ENCODE measurements around the gene FAM25G. TPM values are rescaled to one million over a fixed set of nuclear protein-coding genes. Genes with fewer than 3 reads are reported as not detected.
A peak's percentile ranks its signal among the peaks of the same experiment; 100 is the strongest.

The FAM25G gene
- total RNA-seq, 1 experiment from 2014 or later, result not detected

GRCh38 chr10:47444047-47444446 is 47.5 kb downstream of the FAM25G start:
- Mint-ChIP-seq H3K4me1 (ENCODE audit: low read depth, unreplicated experiment) (peaks cover 6% of the 10 kb centered on the region), H3K27ac (ENCODE audit: unreplicated experiment) (peak overlapping the region; percentile 33), H3K4me3 (ENCODE audit: unreplicated experiment) (no peak overlapping the region), H3K9me3 (ENCODE audit: unreplicated experiment) (peaks cover 12% of the 10 kb centered on the region), H3K36me3 (ENCODE audit: insufficient read depth, unreplicated experiment) (no peaks in the 10 kb centered on the region), H3K27me3 (ENCODE audit: insufficient read depth, unreplicated experiment) (no peaks in the 10 kb centered on the region)
- H3K4me1 ChIP-seq, result peaks cover 3% of the 10 kb centered on the region
- peaks cover 17% of the 10 kb centered on the region for H3K9me3 ChIP-seq
- no peaks in the 10 kb centered on the region for H3K27me3 ChIP-seq (replicated peaks; ENCODE audit: control insufficient read depth, insufficient read depth, low read length)
- H3K4me3 ChIP-seq (ENCODE audit: low read depth, low read length), result no peak overlapping the region
- H3K36me3 ChIP-seq (ENCODE audit: control insufficient read depth, insufficient read depth, low read length), result no peaks in the 10 kb centered on the region
- ChIA-PET CTCF (no interaction called here), POLR2A (no interaction called here)
- no TSS peak for BruUV-seq (replicated peaks)
- TF ChIP-seq, protein P1, sequence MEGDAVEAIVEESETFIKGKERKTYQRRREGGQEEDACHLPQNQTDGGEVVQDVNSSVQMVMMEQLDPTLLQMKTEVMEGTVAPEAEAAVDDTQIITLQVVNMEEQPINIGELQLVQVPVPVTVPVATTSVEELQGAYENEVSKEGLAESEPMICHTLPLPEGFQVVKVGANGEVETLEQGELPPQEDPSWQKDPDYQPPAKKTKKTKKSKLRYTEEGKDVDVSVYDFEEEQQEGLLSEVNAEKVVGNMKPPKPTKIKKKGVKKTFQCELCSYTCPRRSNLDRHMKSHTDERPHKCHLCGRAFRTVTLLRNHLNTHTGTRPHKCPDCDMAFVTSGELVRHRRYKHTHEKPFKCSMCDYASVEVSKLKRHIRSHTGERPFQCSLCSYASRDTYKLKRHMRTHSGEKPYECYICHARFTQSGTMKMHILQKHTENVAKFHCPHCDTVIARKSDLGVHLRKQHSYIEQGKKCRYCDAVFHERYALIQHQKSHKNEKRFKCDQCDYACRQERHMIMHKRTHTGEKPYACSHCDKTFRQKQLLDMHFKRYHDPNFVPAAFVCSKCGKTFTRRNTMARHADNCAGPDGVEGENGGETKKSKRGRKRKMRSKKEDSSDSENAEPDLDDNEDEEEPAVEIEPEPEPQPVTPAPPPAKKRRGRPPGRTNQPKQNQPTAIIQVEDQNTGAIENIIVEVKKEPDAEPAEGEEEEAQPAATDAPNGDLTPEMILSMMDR (IDR thresholded peaks at IDR 0.05; ENCODE audit: insufficient read depth in 1 of 2, low read depth in 1 of 2, low read length in 1 of 2, severe bottlenecking in 1 of 2, unreplicated experiment in 1 of 2), result no peak
- no peak for DNase-seq
- intact Hi-C loops (cut with micrococcal nuclease; ENCODE audit: unreplicated experiment), result no loop called here

DNA sequence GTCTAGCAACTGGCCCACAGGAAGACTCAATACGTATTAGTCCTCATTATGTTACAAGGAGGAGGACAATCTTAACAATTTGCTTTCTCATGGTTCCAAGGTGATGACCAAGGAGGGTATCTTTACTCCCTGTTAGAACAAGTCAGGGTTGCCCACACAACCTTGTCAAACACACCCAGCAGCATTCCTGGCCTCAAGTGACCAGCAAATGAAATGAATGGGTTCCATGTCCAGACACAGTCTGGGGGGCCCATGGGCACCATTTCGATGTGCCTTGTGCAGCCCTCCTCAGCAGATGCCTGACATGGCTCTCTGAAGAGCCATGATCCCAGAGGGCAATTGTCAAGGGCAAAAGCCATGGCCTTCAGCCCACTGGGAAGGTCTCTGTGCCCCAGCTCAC is 48.4 kb downstream of the FAM25G start:
- TF ChIP-seq, protein P1 (IDR thresholded peaks at IDR 0.05; ENCODE audit: insufficient read depth in 1 of 2, low read depth in 1 of 2, low read length in 1 of 2, severe bottlenecking in 1 of 2, unreplicated experiment in 1 of 2), result no peak
- POLR2A ChIA-PET, result no interaction called here
- no peak for DNase-seq
- Mint-ChIP-seq H3K4me1 (ENCODE audit: low read depth, unreplicated experiment) (peaks cover 13% of the 10 kb centered on the region), H3K4me3 (ENCODE audit: unreplicated experiment) (no peak overlapping the region), H3K9me3 (ENCODE audit: unreplicated experiment) (peaks cover 12% of the 10 kb centered on the region), H3K36me3 (ENCODE audit: insufficient read depth, unreplicated experiment) (peaks cover 6% of the 10 kb centered on the region), H3K27ac (ENCODE audit: unreplicated experiment) (peak overlapping the region; percentile 33), H3K27me3 (ENCODE audit: insufficient read depth, unreplicated experiment) (no peaks in the 10 kb centered on the region)
- H3K9me3 ChIP-seq, result peaks cover 17% of the 10 kb centered on the region
- intact Hi-C loops (cut with micrococcal nuclease; ENCODE audit: unreplicated experiment), result no loop called here
- H3K4me3 ChIP-seq (ENCODE audit: low read depth, low read length), result no peak overlapping the region
- H3K27me3 ChIP-seq (replicated peaks; ENCODE audit: control insufficient read depth, insufficient read depth, low read length), result no peaks in the 10 kb centered on the region
- CTCF ChIA-PET, result no interaction called here
- H3K4me1 ChIP-seq, result peaks cover 8% of the 10 kb centered on the region
- BruUV-seq (replicated peaks), result no TSS peak
- H3K36me3 ChIP-seq (ENCODE audit: control insufficient read depth, insufficient read depth, low read length), result no peaks in the 10 kb centered on the region

DNA sequence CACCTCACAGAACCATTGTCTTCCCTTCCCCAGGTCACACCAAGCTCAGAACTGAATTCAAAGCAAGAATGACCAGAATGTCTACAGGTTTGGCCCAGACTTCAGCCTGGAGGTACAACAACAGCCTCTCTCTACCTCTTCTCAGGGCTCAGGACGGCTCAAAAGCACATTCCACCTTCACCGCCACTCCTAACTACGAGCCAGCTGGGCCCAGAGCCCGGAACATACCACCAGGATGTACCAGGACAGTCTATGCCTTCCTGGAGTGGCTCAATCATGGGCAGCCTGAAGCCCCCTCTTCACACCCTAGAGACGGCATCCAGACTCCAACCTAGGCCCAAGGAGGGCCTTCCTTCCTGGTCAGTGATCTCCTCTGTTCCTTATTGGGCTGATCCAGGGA is 49.1 kb downstream of the FAM25G start:
- ChIA-PET CTCF (interaction anchor here (0.8 kb wide), 1 partner anchor 36 kb away, joined by 3 read pairs; no protein-coding TSS in a partner anchor), POLR2A (no interaction called here)
- no TSS peak for BruUV-seq (replicated peaks)

More for the DNA sequence above, 49.1 kb downstream of the FAM25G start:
- Histone ChIP-seq H3K4me3 (ENCODE audit: low read depth, low read length) (no peak overlapping the region), H3K36me3 (ENCODE audit: control insufficient read depth, insufficient read depth, low read length) (no peaks in the 10 kb centered on the region), H3K27me3 (replicated peaks; ENCODE audit: control insufficient read depth, insufficient read depth, low read length) (no peaks in the 10 kb centered on the region), H3K9me3 (peaks cover 20% of the 10 kb centered on the region), H3K4me1 (peaks cover 8% of the 10 kb centered on the region)
- Mint-ChIP-seq H3K27me3 (ENCODE audit: insufficient read depth, unreplicated experiment) (no peaks in the 10 kb centered on the region), H3K9me3 (ENCODE audit: unreplicated experiment) (peaks cover 12% of the 10 kb centered on the region), H3K4me1 (ENCODE audit: low read depth, unreplicated experiment) (peaks cover 13% of the 10 kb centered on the region), H3K4me3 (ENCODE audit: unreplicated experiment) (no peak overlapping the region), H3K36me3 (ENCODE audit: insufficient read depth, unreplicated experiment) (peaks cover 6% of the 10 kb centered on the region), H3K27ac (ENCODE audit: unreplicated experiment) (peak overlapping the region; percentile 2)
- TF ChIP-seq, protein P1 (IDR thresholded peaks at IDR 0.05; ENCODE audit: insufficient read depth in 1 of 2, low read depth in 1 of 2, low read length in 1 of 2, severe bottlenecking in 1 of 2, unreplicated experiment in 1 of 2), result no peak
- intact Hi-C loops (cut with micrococcal nuclease; ENCODE audit: unreplicated experiment), result no loop called here
- DNase-seq, result no peak
